Measurements from ENCODE around the gene CHRDL1.
"Not testable (repeated sequence)": the region's sequence is repeated elsewhere in the genome, so short reads cannot be mapped to it uniquely, and the experiment has no call there.

CHRDL1 gene

GRCh38 chrX:110795645-110796406 is at the start of gene CHRDL1:
Gene CHRDL1, minus strand, starts transcription at chrX:110795817. Its CDS starts 3,636 bp downstream, at chrX:110792181.
- in situ Hi-C loops (cut with MboI; ENCODE audit: low sequenced_read_pairs), result no loop called here

- in situ Hi-C loops (cut with MboI; ENCODE audit: low sequenced_read_pairs), result no loop called here
Measured at GRCh38 chrX:110836982-110837381, 41.4 kb upstream of the CHRDL1 start.

GRCh38 chrX:110836451-110836850 is 40.8 kb upstream of the CHRDL1 start:
- in situ Hi-C loops (cut with MboI; ENCODE audit: low sequenced_read_pairs), result no loop called here

- in situ Hi-C loops (cut with MboI; ENCODE audit: low sequenced_read_pairs), result no loop called here
Measured at GRCh38 chrX:110836001-110836400, 40.4 kb upstream of the CHRDL1 start.

- in situ Hi-C loops (cut with MboI; ENCODE audit: low sequenced_read_pairs), result no loop called here
Measured at GRCh38 chrX:110825972-110826371, 30.4 kb upstream of the CHRDL1 start.

GRCh38 chrX:110816543-110816942 is 20.9 kb upstream of the CHRDL1 start:
- in situ Hi-C loops (cut with MboI; ENCODE audit: low sequenced_read_pairs), result not testable (repeated sequence)

- in situ Hi-C loops (cut with MboI; ENCODE audit: low sequenced_read_pairs), result no loop called here
Measured at GRCh38 chrX:110806145-110806544, 10.5 kb upstream of the CHRDL1 start.

- in situ Hi-C loops (cut with MboI; ENCODE audit: low sequenced_read_pairs), result no loop called here
Measured at GRCh38 chrX:110805303-110805702, 9.7 kb upstream of the CHRDL1 start.

- in situ Hi-C loops (cut with MboI; ENCODE audit: low sequenced_read_pairs), result no loop called here
Measured at GRCh38 chrX:110804446-110804845, 8.8 kb upstream of the CHRDL1 start.

GRCh38 chrX:110803506-110803905 is 7.9 kb upstream of the CHRDL1 start:
- in situ Hi-C loops (cut with MboI; ENCODE audit: low sequenced_read_pairs), result no loop called here

GRCh38 chrX:110796407-110796697 is 735 bp upstream of the CHRDL1 start:
- in situ Hi-C loops (cut with MboI; ENCODE audit: low sequenced_read_pairs), result no loop called here

- in situ Hi-C loops (cut with MboI; ENCODE audit: low sequenced_read_pairs), result no loop called here
Measured at GRCh38 chrX:110794601-110795000, 1.0 kb downstream of the CHRDL1 start.

- in situ Hi-C loops (cut with MboI; ENCODE audit: low sequenced_read_pairs), result no loop called here
Measured at GRCh38 chrX:110791071-110791470, 4.5 kb downstream of the CHRDL1 start.

- in situ Hi-C loops (cut with MboI; ENCODE audit: low sequenced_read_pairs), result no loop called here
Measured at GRCh38 chrX:110786486-110786885, 9.1 kb downstream of the CHRDL1 start.

GRCh38 chrX:110759785-110760184 is 35.8 kb downstream of the CHRDL1 start:
- in situ Hi-C loops (cut with MboI; ENCODE audit: low sequenced_read_pairs), result no loop called here

GRCh38 chrX:110758781-110759422 is 36.7 kb downstream of the CHRDL1 start:
- in situ Hi-C loops (cut with MboI; ENCODE audit: low sequenced_read_pairs), result no loop called here

- in situ Hi-C loops (cut with MboI; ENCODE audit: low sequenced_read_pairs), result no loop called here
Measured at GRCh38 chrX:110755611-110756010, 40.0 kb downstream of the CHRDL1 start.

- in situ Hi-C loops (cut with MboI; ENCODE audit: low sequenced_read_pairs), result no loop called here
Measured at GRCh38 chrX:110755061-110755460, 40.6 kb downstream of the CHRDL1 start.

- in situ Hi-C loops (cut with MboI; ENCODE audit: low sequenced_read_pairs), result no loop called here
Measured at GRCh38 chrX:110750526-110751189, 45.0 kb downstream of the CHRDL1 start.

GRCh38 chrX:110748256-110748806 is 47.3 kb downstream of the CHRDL1 start:
- in situ Hi-C loops (cut with MboI; ENCODE audit: low sequenced_read_pairs), result no loop called here

- in situ Hi-C loops (cut with MboI; ENCODE audit: low sequenced_read_pairs), result no loop called here
Measured at GRCh38 chrX:110746014-110746413, 49.6 kb downstream of the CHRDL1 start.

- in situ Hi-C loops (cut with MboI; ENCODE audit: low sequenced_read_pairs), result no loop called here
Measured at GRCh38 chrX:110745288-110745687, 50.3 kb downstream of the CHRDL1 start.
